ENCODE data around the gene PCTP. TPM values are rescaled to one million over a fixed set of nuclear protein-coding genes. Genes with fewer than 3 reads are reported as not detected.

PCTP gene
- total RNA-seq, 6 donors from 2014 or later: 13.6 to 28.3 (median 21.9) TPM

- Histone ChIP-seq H3K27me3 (no peaks in the 10 kb centered on the region), H3K4me1 (no peaks in the 10 kb centered on the region), H3K27ac (no peak overlapping the region), H3K4me3 (no peak overlapping the region), H3K9me3 (no peaks in the 10 kb centered on the region), H3K36me3 (no peaks in the 10 kb centered on the region)
- WGBS, 2 donors: 48 to 56% methylated on average over 6 of the region's 6 CpGs
- TF ChIP-seq POLR2A (IDR thresholded peaks at IDR 0.05): no peak
- no peak for TF ChIP-seq POLR2AphosphoS5 (IDR thresholded peaks at IDR 0.05)
- TF ChIP-seq EP300 (IDR thresholded peaks at IDR 0.05): no peak
- TF ChIP-seq, protein P1, sequence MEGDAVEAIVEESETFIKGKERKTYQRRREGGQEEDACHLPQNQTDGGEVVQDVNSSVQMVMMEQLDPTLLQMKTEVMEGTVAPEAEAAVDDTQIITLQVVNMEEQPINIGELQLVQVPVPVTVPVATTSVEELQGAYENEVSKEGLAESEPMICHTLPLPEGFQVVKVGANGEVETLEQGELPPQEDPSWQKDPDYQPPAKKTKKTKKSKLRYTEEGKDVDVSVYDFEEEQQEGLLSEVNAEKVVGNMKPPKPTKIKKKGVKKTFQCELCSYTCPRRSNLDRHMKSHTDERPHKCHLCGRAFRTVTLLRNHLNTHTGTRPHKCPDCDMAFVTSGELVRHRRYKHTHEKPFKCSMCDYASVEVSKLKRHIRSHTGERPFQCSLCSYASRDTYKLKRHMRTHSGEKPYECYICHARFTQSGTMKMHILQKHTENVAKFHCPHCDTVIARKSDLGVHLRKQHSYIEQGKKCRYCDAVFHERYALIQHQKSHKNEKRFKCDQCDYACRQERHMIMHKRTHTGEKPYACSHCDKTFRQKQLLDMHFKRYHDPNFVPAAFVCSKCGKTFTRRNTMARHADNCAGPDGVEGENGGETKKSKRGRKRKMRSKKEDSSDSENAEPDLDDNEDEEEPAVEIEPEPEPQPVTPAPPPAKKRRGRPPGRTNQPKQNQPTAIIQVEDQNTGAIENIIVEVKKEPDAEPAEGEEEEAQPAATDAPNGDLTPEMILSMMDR (IDR thresholded peaks at IDR 0.05): no peak
- no peak for DNase-seq
- no peak for ATAC-seq (ENCODE audit: low FRiP score in 2 of 2)
Measured at GRCh38 chr17:55794725-55795482, 44.1 kb downstream of the PCTP start.

- ATAC-seq (ENCODE audit: low FRiP score in 2 of 2) (no peak), DNase-seq (no peak)
- H3K27ac ChIP-seq: no peak overlapping the region
- TF ChIP-seq POLR2A (IDR thresholded peaks at IDR 0.05) (no peak), EP300 (IDR thresholded peaks at IDR 0.05) (no peak), POLR2AphosphoS5 (IDR thresholded peaks at IDR 0.05) (no peak)
- TF ChIP-seq, protein P1 (IDR thresholded peaks at IDR 0.05): no peak
- H3K4me1 ChIP-seq: no peaks in the 10 kb centered on the region
- H3K27me3 ChIP-seq: no peaks in the 10 kb centered on the region
- peaks cover 0 to 7% (median 0%) of the 10 kb centered on the region in 4 donors for H3K9me3 ChIP-seq
- no peaks in the 10 kb centered on the region for H3K36me3 ChIP-seq
- 86 to 90% methylated on average over 2 of the region's 2 CpGs for WGBS, 2 donors
- H3K4me3 ChIP-seq: no peak overlapping the region
Measured at GRCh38 chr17:55806745-55807495, 56.1 kb downstream of the PCTP start.

DNA sequence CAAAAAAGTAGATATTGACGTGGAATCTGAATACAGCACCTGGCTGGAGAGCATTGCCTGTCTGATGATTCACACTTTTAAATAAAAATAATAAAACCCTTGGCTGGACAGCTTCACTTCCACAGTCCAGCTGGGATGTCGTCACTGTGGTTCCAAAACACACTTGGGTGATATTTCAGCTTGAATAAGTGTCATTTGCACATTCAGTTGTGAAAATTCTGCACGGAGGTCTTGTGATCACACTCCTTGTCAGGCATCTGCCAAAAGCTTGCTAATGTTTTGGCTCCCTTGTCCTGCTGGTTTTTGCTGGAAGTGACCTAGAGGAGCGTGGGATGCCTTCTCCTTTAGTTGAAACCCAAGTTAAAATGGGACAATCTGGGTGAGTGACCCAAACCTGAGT lies 60.7 kb downstream of the PCTP start:
- no peak overlapping the region for H3K4me3 ChIP-seq
- H3K9me3 ChIP-seq: no peaks in the 10 kb centered on the region
- no peak overlapping the region for H3K27ac ChIP-seq
- H3K36me3 ChIP-seq: no peaks in the 10 kb centered on the region
- ATAC-seq (ENCODE audit: low FRiP score in 2 of 2) (peak in 1 of 2 donors; percentile 67), DNase-seq (no peak)
- WGBS, 2 donors: 81 to 94% methylated on average over 4 of the region's 4 CpGs
- H3K4me1 ChIP-seq: no peaks in the 10 kb centered on the region
- TF ChIP-seq EP300 (IDR thresholded peaks at IDR 0.05): no peak
- no peak for TF ChIP-seq POLR2A (IDR thresholded peaks at IDR 0.05)
- TF ChIP-seq POLR2AphosphoS5 (IDR thresholded peaks at IDR 0.05): no peak
- TF ChIP-seq, protein P1 (IDR thresholded peaks at IDR 0.05): no peak
- H3K27me3 ChIP-seq: no peaks in the 10 kb centered on the region

GRCh38 chr17:55812323-55812722 lies 61.5 kb downstream of the PCTP start:
- no peak overlapping the region for H3K27ac ChIP-seq
- H3K4me1 ChIP-seq: no peaks in the 10 kb centered on the region

More at GRCh38 chr17:55812323-55812722, 61.5 kb downstream of the PCTP start:
- no peaks in the 10 kb centered on the region for H3K36me3 ChIP-seq
- TF ChIP-seq POLR2A (IDR thresholded peaks at IDR 0.05) (no peak), POLR2AphosphoS5 (IDR thresholded peaks at IDR 0.05) (no peak), EP300 (IDR thresholded peaks at IDR 0.05) (no peak)
- TF ChIP-seq, protein P1 (IDR thresholded peaks at IDR 0.05): no peak
- H3K27me3 ChIP-seq: no peaks in the 10 kb centered on the region
- 70 to 75% methylated on average over 3 of the region's 3 CpGs for WGBS, 2 donors
- H3K9me3 ChIP-seq: no peaks in the 10 kb centered on the region
- DNase-seq (no peak), ATAC-seq (ENCODE audit: low FRiP score in 2 of 2) (no peak)
- H3K4me3 ChIP-seq: no peak overlapping the region

Measured in upper lobe of left lung (tissue), 6 donors.